H1 (cell line): ENCODE results near the gene TSHZ2. TPM values are rescaled to one million over a fixed set of nuclear protein-coding genes. Genes with fewer than 3 reads are reported as not detected.

ENCODE experiments used
- BCL11A ChIP-seq, 2 experiments: IDR thresholded peaks; one replicate each; pipeline ENCODE4 v1.6.1; 2011; ENCODE audit warnings: low read depth in 2 of 2, low read length in 2 of 2, mild to moderate bottlenecking in 2 of 2
- MAX ChIP-seq: IDR thresholded peaks from 2 replicates; pipeline ENCODE4 v1.6.1; 2012; ENCODE audit warnings: inconsistent platforms
- TBP ChIP-seq: IDR thresholded peaks from 2 replicates; pipeline ENCODE4 v1.6.1; 2011; ENCODE audit warnings: low read depth, low read length, improper control_type of control experiment
- ZNF274 ChIP-seq: IDR thresholded peaks from 2 replicates; pipeline ENCODE4 v1.7.0; 2012; ENCODE audit warnings: low read length, borderline replicate concordance; ENCODE audit errors: extremely low read depth
- polyA plus RNA-seq, 7 experiments: library from polyadenylated mRNA; depleted of rRNA in 3 of 7; stranded (reverse) in 5 of 7; unstranded in 2 of 7; fragments of >200 nt in 5 of 7; fragments of 200-250 nt in 2 of 7; gene quantifications; 1 replicate in 5 of 7; 2 replicates in 1 of 7; 4 replicates in 1 of 7; pipeline versions ENCODE4 v1.2.1 to v1.2.3, GENCODE V29; 2011 to 2013; ENCODE audit warnings: missing spikeins in 2 of 7, mixed read lengths in 2 of 7
- small RNA-seq: library from polyadenylated mRNA; stranded (forward); fragments of <200 nt; extraction: miRNeasy Mini kit (QIAGEN cat#:217004); gene quantifications from one replicate; pipeline ENCODE3, GENCODE V24; 2013; ENCODE audit not compliant: insufficient read depth
- total RNA-seq: library from RNA; stranded (reverse); fragmentation: NEBNext Ultra II Directional; extraction: Animal tissue kit (Norgen Biotek cat#: 25700); gene quantifications from 2 replicates; pipeline ENCODE4 v1.2.1, GENCODE V29; 2021

TSHZ2 gene
- total and polyA plus RNA-seq, 2 of the 8 experiments (the other 6 are each of a cell fraction or from before 2014, with no cell fraction given) = 0.14 to 0.30 TPM

GRCh38 chr20:53539516-53539915, 567.4 kb downstream of the TSHZ2 start (continued):
- TF ChIP-seq TBP (no peak), ZNF274 (no peak), MAX (no peak), BCL11A (IDR thresholded peaks at IDR 0.05; ENCODE audit: low read depth in 2 of 2, low read length in 2 of 2) (no peak)
- TF ChIP-seq, all 59 proteins: peak for 0

Small RNAs within 50 kb of the gene (small RNA-seq; reads per million reads assigned to genes)
- not detected for gene RF00019
